Measurements from ENCODE around the gene P2RY14. TPM values are rescaled to one million over a fixed set of nuclear protein-coding genes. Genes with fewer than 3 reads are reported as not detected.

Gene P2RY14
- total RNA-seq, 1 donor from 2014 or later, result not detected

DNA sequence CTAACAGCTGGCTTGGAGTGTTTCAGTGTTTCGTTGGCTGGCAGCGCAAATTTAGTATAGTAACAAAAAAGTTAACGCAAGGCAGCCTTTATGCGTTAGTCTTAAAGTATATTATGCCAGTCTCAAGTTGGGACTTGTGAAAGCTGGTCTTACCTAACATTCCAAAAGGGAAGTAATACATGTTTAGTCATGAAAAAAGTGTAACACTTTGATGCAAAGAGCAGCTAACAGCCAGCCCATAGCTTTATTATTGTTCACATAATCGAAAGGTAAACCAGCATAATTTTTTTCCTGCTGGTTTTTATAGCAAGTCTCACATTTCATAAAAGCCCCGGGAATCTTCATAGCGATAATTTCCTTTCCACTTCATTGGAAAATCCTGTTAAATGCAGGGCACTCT lies 40.6 kb upstream of the P2RY14 start:
- TF ChIP-seq, protein P1, sequence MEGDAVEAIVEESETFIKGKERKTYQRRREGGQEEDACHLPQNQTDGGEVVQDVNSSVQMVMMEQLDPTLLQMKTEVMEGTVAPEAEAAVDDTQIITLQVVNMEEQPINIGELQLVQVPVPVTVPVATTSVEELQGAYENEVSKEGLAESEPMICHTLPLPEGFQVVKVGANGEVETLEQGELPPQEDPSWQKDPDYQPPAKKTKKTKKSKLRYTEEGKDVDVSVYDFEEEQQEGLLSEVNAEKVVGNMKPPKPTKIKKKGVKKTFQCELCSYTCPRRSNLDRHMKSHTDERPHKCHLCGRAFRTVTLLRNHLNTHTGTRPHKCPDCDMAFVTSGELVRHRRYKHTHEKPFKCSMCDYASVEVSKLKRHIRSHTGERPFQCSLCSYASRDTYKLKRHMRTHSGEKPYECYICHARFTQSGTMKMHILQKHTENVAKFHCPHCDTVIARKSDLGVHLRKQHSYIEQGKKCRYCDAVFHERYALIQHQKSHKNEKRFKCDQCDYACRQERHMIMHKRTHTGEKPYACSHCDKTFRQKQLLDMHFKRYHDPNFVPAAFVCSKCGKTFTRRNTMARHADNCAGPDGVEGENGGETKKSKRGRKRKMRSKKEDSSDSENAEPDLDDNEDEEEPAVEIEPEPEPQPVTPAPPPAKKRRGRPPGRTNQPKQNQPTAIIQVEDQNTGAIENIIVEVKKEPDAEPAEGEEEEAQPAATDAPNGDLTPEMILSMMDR (IDR thresholded peaks at IDR 0.05; ENCODE audit: insufficient read depth, low read length, poor library complexity, severe bottlenecking), result no peak
- Histone ChIP-seq H3K36me3 (ENCODE audit: control insufficient read depth, insufficient read depth, low read length) (no peaks in the 10 kb centered on the region), H3K4me3 (ENCODE audit: low read depth, low read length) (no peak overlapping the region), H3K27me3 (ENCODE audit: control insufficient read depth, insufficient read depth, low read length) (no peaks in the 10 kb centered on the region)
- no peak for DNase-seq (ENCODE audit: low read depth)

DNA sequence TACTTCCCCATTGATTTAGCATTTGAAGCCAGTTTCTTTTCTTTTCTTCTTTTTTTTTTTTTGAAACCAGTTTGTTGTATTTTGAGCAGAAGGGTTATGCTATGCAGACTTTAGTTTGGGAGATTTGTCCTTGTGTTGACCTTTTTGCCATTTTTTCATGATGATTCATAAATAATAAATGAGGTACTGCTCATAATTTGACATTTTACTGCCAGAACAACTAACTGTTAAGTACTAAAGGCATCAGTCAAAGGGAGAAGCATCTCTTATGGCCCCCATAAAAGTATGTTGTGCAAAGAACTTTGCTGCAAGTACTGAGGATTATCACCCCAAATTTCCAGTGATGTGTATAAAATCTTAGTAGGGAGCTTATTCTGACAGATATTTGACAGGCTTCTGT lies 40.0 kb upstream of the P2RY14 start:
- TF ChIP-seq, protein P1 (IDR thresholded peaks at IDR 0.05; ENCODE audit: insufficient read depth, low read length, poor library complexity, severe bottlenecking), result no peak
- Histone ChIP-seq H3K27me3 (ENCODE audit: control insufficient read depth, insufficient read depth, low read length) (no peaks in the 10 kb centered on the region), H3K4me3 (ENCODE audit: low read depth, low read length) (no peak overlapping the region), H3K36me3 (ENCODE audit: control insufficient read depth, insufficient read depth, low read length) (no peaks in the 10 kb centered on the region)
- no peak for DNase-seq (ENCODE audit: low read depth)

GRCh38 chr3:151316267-151316991 lies 38.1 kb upstream of the P2RY14 start, which contains the start of gene GPR87:
Gene GPR87 (minus strand): TSS chr3:151316820. CDS start chr3:151300100, 16,720 bp downstream.
- TF ChIP-seq, protein P1 (IDR thresholded peaks at IDR 0.05; ENCODE audit: insufficient read depth, low read length, poor library complexity, severe bottlenecking), result no peak
- DNase-seq (ENCODE audit: low read depth), result peak; percentile 87
- Histone ChIP-seq H3K4me3 (ENCODE audit: low read depth, low read length) (peak within 1 kb of the TSS; percentile 4), H3K36me3 (ENCODE audit: control insufficient read depth, insufficient read depth, low read length) (no peaks in the 10 kb centered on the region), H3K27me3 (ENCODE audit: control insufficient read depth, insufficient read depth, low read length) (no peaks in the 10 kb centered on the region)

DNA sequence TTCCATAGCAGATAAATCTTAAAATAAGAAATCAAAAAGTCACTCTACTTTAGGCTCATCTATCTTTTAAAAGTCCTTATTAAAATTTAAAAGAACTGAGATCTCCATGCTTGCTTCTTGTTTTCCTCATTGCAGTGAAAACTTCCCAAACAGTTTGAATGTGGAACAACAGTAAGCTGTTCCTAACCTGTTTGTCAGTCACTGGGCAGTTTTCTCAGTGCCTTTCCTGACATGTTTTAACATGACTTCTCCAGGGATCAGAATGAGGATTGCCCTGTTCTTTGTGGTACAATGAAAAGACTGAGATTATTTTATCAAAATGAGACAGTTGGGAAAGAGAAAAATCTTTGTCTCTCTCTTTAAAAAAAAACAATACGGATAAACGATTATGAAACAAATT lies 37.5 kb upstream of the P2RY14 start:
- H3K4me3 ChIP-seq (ENCODE audit: low read depth, low read length), result peak overlapping the region; percentile 4
- no peaks in the 10 kb centered on the region for H3K36me3 ChIP-seq (ENCODE audit: control insufficient read depth, insufficient read depth, low read length)
- no peak for DNase-seq (ENCODE audit: low read depth)
- TF ChIP-seq, protein P1 (IDR thresholded peaks at IDR 0.05; ENCODE audit: insufficient read depth, low read length, poor library complexity, severe bottlenecking), result no peak
- no peaks in the 10 kb centered on the region for H3K27me3 ChIP-seq (ENCODE audit: control insufficient read depth, insufficient read depth, low read length)

DNA sequence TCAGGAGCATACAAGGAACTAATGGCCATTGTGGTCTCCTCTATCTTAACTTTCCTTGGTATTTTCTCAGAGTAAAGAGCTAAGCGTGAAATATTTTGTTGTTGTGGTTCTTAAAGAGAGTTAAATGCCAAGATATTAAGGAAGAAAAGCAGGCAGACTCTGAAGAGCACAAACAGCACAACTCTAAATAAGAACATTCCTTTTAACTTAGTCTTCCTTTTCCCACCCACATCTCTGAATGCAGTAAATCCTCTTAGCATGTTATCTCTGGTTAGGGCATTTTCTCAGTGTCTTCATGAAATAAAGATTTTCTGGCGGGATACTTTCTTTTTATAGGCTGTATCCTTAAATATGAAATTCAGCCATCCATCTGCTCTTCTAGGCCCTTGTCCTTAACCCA lies 36.8 kb upstream of the P2RY14 start:
- Histone ChIP-seq H3K27me3 (ENCODE audit: control insufficient read depth, insufficient read depth, low read length) (no peaks in the 10 kb centered on the region), H3K36me3 (ENCODE audit: control insufficient read depth, insufficient read depth, low read length) (no peaks in the 10 kb centered on the region), H3K4me3 (ENCODE audit: low read depth, low read length) (no peak overlapping the region)
- TF ChIP-seq, protein P1 (IDR thresholded peaks at IDR 0.05; ENCODE audit: insufficient read depth, low read length, poor library complexity, severe bottlenecking), result no peak
- no peak for DNase-seq (ENCODE audit: low read depth)

- DNase-seq (ENCODE audit: low read depth), result no peak
- H3K27me3 ChIP-seq (ENCODE audit: control insufficient read depth, insufficient read depth, low read length), result no peaks in the 10 kb centered on the region
- H3K36me3 ChIP-seq (ENCODE audit: control insufficient read depth, insufficient read depth, low read length), result no peaks in the 10 kb centered on the region
- no peak overlapping the region for H3K4me3 ChIP-seq (ENCODE audit: low read depth, low read length)
- TF ChIP-seq, protein P1 (IDR thresholded peaks at IDR 0.05; ENCODE audit: insufficient read depth, low read length, poor library complexity, severe bottlenecking), result no peak
These were observed 36.3 kb upstream of the P2RY14 start for GRCh38 chr3:151314593-151314992.
